ENCODE data around the gene SEPTIN12.

The SEPTIN12 gene, protein sequence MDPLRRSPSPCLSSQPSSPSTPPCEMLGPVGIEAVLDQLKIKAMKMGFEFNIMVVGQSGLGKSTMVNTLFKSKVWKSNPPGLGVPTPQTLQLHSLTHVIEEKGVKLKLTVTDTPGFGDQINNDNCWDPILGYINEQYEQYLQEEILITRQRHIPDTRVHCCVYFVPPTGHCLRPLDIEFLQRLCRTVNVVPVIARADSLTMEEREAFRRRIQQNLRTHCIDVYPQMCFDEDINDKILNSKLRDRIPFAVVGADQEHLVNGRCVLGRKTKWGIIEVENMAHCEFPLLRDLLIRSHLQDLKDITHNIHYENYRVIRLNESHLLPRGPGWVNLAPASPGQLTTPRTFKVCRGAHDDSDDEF

GRCh38 chr16:4787627-4788482, at the start of gene SEPTIN12:
Gene SEPTIN12, minus strand, starts transcription at chr16:4788345. Its CDS starts 700 bp downstream, at chr16:4787645.
- DNase-seq: no peak

DNA sequence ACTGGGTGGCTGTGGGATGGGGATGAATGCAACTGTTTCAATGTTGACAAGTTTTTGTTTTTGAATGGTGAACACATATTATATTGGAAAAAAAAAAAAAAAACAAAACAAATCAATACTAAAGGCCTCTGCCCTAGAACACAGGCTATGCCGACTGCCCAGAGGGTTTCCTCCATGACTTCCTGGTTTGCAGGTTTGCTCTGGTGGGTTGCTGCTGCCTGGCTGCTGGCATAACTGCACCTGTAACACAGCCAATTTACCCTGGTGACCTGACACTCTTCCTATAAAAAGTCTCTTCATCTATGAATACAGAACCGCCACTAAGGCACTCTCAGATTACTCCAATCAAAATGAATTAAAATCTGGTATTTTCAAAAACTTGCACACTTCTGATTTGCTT, 48.6 kb upstream of the SEPTIN12 start:
- no peak for DNase-seq

DNA sequence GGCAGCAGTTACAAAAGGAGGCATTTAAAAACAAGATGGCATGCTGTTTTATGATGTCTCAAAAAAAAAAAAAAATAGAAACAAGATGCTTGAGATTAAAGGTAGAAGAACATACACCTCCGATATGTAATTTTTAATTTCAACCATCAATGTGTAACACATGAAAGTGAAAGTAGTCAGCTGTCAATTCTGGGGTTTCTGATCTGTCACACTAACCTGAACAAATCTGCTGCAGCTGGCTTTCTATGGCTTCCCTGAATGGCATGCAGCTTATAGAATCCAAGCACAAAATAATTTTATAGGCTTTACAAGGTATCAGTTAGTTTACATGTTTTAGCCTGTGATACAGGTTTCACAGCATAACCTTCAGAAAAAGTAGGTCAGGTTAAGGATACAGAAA, 45.4 kb upstream of the SEPTIN12 start:
- DNase-seq: no peak

DNA sequence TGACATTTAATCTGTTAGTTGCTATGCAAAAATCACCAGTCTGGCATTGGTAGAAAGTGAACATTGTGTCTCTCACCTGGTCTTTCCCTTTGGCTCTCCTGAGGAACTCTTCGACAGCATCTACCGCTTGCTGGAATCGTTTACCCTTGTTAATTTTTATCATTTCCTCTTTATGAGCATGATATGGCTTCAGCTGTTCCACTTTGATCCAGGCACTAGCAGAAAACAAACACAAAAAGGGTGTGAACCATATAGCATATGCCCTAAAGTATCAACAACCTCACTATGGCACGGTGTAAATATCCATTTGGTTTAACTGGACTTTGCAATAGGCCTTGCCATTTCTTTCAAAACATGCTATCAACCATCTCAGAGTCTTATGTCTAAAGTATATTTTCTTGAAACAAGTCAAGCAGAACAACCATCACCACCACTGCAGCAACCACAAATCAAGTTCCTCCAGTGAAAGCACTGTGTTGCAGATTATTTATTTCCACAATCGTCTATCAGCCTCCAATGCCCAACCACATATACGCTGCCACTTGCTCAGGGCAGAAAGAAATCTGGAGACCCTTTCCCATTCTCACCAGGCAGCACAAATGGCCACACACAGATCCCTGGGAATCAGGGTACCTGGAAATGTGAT, 44.7 kb upstream of the SEPTIN12 start:
- no peak for DNase-seq

GRCh38 chr16:4831616-4832015, 43.5 kb upstream of the SEPTIN12 start:
- DNase-seq: no peak

- DNase-seq: no peak
Measured at GRCh38 chr16:4830408-4830807, 42.3 kb upstream of the SEPTIN12 start.

- no peak for DNase-seq
Measured at GRCh38 chr16:4828567-4829321, 40.6 kb upstream of the SEPTIN12 start.

GRCh38 chr16:4826980-4827379, 38.8 kb upstream of the SEPTIN12 start:
- no peak for DNase-seq

DNA sequence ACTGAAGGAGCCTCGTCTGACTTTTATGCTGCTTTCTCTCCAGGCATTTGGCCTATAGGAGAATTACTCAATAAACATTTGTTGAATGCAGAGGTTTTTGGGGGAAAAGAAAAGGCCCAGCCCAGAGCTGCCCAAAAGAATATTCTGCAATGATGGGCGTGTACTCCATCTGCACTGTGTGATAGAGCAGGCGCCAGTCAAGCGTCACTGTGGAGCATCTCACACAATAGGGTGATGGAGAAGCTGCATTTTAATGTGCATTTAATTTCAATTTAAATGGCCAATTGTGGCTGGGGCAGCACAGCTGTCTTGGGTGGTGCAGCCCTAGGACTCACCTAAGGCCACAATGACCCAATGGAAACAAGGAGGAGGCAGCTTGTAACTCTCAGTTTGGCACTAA, 38.4 kb upstream of the SEPTIN12 start:
- no peak for DNase-seq

DNA sequence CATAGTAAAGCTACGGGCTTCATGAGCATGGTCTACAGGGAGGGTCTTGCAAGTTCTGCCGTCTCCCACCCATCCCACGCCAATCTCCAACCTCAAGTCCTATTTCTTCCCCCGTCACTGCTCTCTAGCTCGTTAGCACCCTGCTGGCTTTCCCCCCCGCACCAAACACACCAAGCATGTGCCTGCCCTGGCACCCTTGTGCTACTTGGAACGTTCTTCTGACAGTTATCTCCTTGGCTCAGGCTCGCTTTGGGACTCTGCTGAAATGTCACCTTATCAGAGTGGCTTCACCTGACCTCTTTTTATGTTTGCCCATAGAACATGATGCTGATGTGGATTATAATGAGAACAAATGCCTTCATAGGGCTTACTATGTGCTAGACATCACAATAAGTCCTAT, 37.1 kb upstream of the SEPTIN12 start:
- DNase-seq: no peak

GRCh38 chr16:4820652-4821051, 32.5 kb upstream of the SEPTIN12 start:
- DNase-seq: no peak

DNA sequence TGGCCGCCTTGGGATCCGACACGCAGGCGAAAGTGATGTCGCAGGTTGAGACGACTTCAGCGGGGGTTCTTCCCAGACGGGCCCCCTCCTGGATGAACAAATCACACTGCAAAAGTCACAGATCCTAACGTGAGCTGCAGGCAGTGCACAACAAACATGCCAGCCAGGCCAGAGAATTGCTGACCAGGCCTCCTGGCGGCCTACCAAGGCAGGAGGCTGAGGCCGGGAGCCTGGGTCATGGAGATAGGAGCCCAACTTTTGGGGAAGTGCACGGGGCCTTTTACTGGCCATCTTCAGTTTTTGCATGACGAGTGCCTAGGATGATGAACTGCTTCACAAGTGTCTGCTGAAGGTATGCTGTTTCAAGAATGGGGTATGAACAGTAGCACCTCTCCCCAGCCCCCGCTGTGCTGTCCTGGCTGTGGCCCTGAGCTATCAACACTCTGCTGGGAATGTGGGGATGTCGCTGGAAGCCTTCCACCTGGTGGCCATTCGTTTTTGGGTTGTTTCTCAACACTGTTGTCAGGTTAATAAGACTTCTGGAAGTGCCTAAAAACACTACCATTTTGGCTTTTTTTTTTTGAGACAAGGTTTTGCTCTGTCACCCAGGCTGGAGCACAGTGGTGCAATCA, 26.5 kb upstream of the SEPTIN12 start:
- DNase-seq: no peak

- no peak for DNase-seq
Measured at GRCh38 chr16:4814046-4814445, 25.9 kb upstream of the SEPTIN12 start.

GRCh38 chr16:4813251-4814003, 25.3 kb upstream of the SEPTIN12 start:
- DNase-seq: no peak

DNA sequence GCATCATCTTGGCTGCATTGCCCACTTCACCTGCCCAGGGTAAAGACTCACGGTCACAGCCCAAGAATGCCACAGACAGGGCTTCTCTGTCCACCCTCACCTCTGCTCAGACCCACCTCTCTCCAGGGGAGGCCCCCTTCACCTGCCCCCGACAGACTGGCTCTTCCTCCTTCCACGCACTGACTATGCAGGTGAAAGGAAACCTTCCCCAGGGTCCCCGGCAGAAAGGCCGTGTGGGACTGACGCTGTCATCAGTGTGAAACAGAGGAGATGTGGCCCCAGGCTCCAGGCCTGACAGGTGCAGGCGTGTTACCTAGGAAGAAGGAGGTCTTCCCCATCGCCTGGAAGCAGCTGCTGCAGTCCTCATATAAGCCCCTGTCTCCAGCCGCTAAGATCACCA, 23.6 kb upstream of the SEPTIN12 start:
- no peak for DNase-seq

DNA sequence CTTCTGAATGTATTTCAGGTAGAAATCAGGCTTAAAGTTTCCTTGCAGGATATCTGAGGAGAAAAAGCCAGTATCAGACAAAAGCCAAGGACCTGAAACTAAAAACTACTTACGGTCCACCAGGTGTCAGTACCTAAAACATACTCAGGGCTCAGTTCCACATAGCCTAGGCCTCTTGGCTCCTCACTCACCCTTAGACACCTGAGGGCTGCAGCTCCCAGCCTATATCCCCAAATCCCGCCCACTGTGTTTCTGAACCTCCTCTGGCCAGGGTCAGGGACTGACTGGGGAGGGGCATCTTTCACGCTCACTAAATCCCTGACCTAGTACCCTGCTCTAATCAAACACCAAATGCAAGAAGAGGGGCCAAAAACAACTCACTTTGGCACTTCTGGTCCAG, 23.1 kb upstream of the SEPTIN12 start:
- DNase-seq: no peak

DNA sequence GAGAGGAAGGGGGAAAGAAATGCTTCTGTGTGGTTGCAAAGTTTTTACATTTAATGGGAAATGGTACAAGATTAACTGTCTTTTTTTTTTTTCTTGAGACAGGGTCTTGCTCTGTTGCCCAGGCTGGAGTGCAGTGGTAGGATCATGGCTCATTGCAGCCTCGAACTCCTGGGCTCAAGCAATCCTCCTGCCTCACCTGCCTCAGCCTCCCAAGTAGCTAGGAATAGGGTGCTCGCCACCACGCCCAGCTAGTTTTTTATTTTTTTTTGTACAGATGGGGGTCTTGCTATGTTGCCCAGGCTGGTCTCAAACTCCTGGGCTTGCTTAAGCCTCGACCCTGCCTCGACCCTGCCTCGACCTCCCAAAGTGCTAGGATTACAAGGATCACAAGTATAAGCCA, 18.1 kb upstream of the SEPTIN12 start:
- no peak for DNase-seq

DNA sequence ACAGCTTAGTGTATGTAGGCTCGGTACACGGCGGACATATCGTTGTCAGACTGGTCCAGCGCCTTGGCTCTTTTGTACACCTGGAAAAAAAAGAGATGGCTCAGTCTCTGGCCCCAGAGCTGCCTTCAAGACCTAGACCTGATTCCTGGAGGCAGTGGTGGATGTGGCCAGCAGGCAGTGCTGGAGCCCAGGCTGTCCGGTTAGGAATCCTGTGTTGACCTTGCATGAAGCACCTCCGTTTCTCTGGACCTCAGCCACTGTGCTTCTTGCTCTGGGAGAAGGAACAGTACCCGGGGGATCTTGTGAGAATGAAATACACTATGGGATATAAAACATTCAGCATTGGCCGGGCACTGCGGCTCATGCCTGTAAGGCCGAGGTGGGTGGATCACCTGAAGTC, 17.1 kb upstream of the SEPTIN12 start:
- no peak for DNase-seq

DNA sequence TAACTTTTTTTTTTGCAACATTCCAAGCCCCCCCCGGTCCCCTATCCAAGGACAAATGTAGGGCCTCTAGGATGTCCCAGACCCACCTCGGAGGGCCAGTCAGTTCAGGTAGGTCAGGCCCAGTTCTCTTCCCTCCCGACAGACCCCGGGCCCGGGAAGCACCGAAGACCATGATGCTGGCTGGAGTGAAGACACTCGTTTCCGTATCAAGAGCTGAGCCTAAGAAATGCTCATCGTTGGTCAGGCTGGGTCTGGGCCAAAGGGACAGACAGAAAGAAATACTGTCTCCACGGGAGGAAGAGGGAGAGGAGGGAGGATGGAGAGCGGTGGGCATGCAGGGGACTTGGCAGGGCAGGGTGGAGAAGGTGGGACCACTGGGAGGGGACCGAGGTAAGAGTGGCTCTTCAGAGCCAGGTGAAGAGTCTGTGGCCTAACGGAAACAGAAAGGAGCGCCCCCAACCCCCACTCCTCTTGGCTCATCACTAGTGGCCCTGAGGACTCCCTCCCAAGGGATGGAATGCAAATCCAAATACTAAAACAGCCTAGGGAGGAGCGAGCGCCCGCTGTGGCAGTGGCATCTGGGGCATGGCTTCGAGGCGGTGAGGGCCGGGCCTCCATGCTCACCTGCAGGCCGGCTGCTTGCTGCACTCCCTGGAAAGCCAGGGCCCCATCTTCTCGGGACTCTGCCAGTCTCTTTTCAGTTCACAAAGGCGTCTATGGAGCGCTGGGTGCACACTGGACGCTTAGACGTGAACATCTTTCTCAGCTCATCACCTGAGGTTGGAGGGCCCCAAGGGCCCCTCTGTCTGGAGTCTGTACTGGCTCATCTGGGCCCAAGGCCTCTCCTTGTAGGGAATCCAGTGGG, 16.0 kb upstream of the SEPTIN12 start:
- DNase-seq: no peak

DNA sequence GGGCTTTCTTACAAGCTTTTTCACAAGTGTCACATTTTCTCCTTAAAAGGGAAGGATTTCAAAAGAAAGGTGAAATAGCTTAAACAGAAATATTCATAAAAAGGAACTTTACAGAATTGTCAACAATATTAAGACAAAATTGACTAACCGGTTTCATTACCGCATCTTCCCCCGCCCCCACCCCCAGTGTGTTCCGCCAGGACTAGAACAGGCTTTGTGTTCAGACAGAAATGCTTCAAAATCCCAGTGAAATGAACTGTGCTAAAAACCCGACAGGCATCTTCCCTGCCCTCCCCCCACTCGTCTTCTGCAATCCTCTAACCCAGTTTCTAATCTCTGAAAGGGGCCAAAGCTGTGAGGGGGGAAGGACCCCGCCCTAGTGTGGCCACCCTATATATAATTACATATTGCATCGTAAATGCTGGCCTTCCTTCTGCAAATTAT, 15.3 kb upstream of the SEPTIN12 start:
- peak; percentile 31 for DNase-seq

Data from fibroblast of upper back skin (primary cell).